ENCODE results near the gene PER1.
"Not testable (repeated sequence)": the region's sequence is repeated elsewhere in the genome, so short reads cannot be mapped to it uniquely, and the experiment has no call there.

PER1 gene

GRCh38 chr17:8119581-8120519, 32.4 kb downstream of the PER1 start:
- DNase-seq (ENCODE audit: low read depth in 2 of 2): peak; percentile 55 to 63

- peak; percentile 51 to 73 for DNase-seq (ENCODE audit: low read depth in 2 of 2)
Observed at GRCh38 chr17:8118769-8119580, 33.2 kb downstream of the PER1 start.

GRCh38 chr17:8117980-8118768, 34.0 kb downstream of the PER1 start, which contains the start of gene ALOXE3:
Gene ALOXE3, minus strand, starts transcription at chr17:8118514. Its CDS starts 524 bp downstream, at chr17:8117990.
- no peak for DNase-seq (ENCODE audit: low read depth in 2 of 2)

GRCh38 chr17:8117367-8117979, 34.7 kb downstream of the PER1 start:
- no peak for DNase-seq (ENCODE audit: low read depth in 2 of 2)

- DNase-seq (ENCODE audit: low read depth in 2 of 2): no peak
Observed at GRCh38 chr17:8116776-8117175, 35.4 kb downstream of the PER1 start.

GRCh38 chr17:8110907-8111306, 41.3 kb downstream of the PER1 start:
- DNase-seq (ENCODE audit: low read depth in 2 of 2): no peak

- no peak for DNase-seq (ENCODE audit: low read depth in 2 of 2)
Observed at GRCh38 chr17:8110456-8110804, 41.8 kb downstream of the PER1 start.

- DNase-seq (ENCODE audit: low read depth in 2 of 2): peak; percentile 55 to 62
Observed at GRCh38 chr17:8109661-8110455, 42.3 kb downstream of the PER1 start.

GRCh38 chr17:8108972-8109660, 43.1 kb downstream of the PER1 start:
- DNase-seq (ENCODE audit: low read depth in 2 of 2): no peak

GRCh38 chr17:8106980-8107379, 45.2 kb downstream of the PER1 start:
- DNase-seq (ENCODE audit: low read depth in 2 of 2): not testable (repeated sequence)

- DNase-seq (ENCODE audit: low read depth in 2 of 2): no peak
Observed at GRCh38 chr17:8105957-8106398, 46.2 kb downstream of the PER1 start.

GRCh38 chr17:8104911-8105310, 47.3 kb downstream of the PER1 start:
- no peak for DNase-seq (ENCODE audit: low read depth in 2 of 2)

GRCh38 chr17:8103549-8103948, 48.7 kb downstream of the PER1 start:
- DNase-seq (ENCODE audit: low read depth in 2 of 2): no peak

GRCh38 chr17:8101721-8102120, 50.5 kb downstream of the PER1 start:
- DNase-seq (ENCODE audit: low read depth in 2 of 2): no peak

- no peak for DNase-seq (ENCODE audit: low read depth in 2 of 2)
Observed at GRCh38 chr17:8100763-8101162, 51.4 kb downstream of the PER1 start.

- DNase-seq (ENCODE audit: low read depth in 2 of 2): no peak
Observed at GRCh38 chr17:8100111-8100510, 52.1 kb downstream of the PER1 start.

- no peak for DNase-seq (ENCODE audit: low read depth in 2 of 2)
Observed at GRCh38 chr17:8096541-8096940, 55.7 kb downstream of the PER1 start.

- no peak for DNase-seq (ENCODE audit: low read depth in 2 of 2)
Observed at GRCh38 chr17:8095361-8095760, 56.8 kb downstream of the PER1 start.

- no peak for DNase-seq (ENCODE audit: low read depth in 2 of 2)
Observed at GRCh38 chr17:8091033-8091687, 61.0 kb downstream of the PER1 start.
